HepG2 (cell line): Measurements from ENCODE around the gene BMP2.
A peak's percentile ranks its signal among the peaks of the same experiment; 100 is the strongest.

Experiments used
- ELF4 ChIP-seq: sonication (generic); formaldehyde crosslinking; IDR thresholded peaks from 2 replicates; pipeline ENCODE4 v1.5.0; 2020; ENCODE audit warnings: missing genetic modification reagents, mild to moderate bottlenecking, moderate library complexity, borderline replicate concordance
- ESRRA ChIP-seq: sonication (generic); formaldehyde crosslinking; IDR thresholded peaks from 2 replicates; pipeline ENCODE4 v1.5.1; 2020; ENCODE audit warnings: mild to moderate bottlenecking, low read depth, missing genetic modification reagents
- FOXP1 ChIP-seq, 2 experiments: fragments of 450-650 bp in 1 of 2; IDR thresholded peaks; 2 replicates each; pipeline ENCODE4 v1.6.1; 2017 to 2018; ENCODE audit warnings: antibody characterized with exemption in 1 of 2
- POLR2A ChIP-seq, 2 experiments: IDR thresholded peaks; 2 replicates each; pipeline ENCODE4 v1.6.1; 2011; ENCODE audit warnings: low read depth in 2 of 2, low read length in 2 of 2, mild to moderate bottlenecking in 1 of 2, moderate library complexity in 1 of 2; ENCODE audit not compliant: insufficient read depth in 1 of 2
- SIN3A ChIP-seq: IDR thresholded peaks from 2 replicates; pipeline ENCODE4 v1.6.1; 2011; ENCODE audit warnings: low read depth, mild to moderate bottlenecking, control low read depth, low read length, borderline replicate concordance
- TCF7 ChIP-seq: sonication (generic); IDR thresholded peaks from 2 replicates; pipeline ENCODE4 v1.6.1; 2016; ENCODE audit warnings: antibody characterized with exemption, low read depth
- THAP11 ChIP-seq: IDR thresholded peaks from 2 replicates; pipeline ENCODE4 v1.6.1; 2016; ENCODE audit warnings: missing biosample characterization, missing genetic modification reagents
- ZBTB20 ChIP-seq: sonication (generic); formaldehyde crosslinking; IDR thresholded peaks from 2 replicates; pipeline ENCODE4 v1.8.1; 2023; ENCODE audit warnings: missing genetic modification reagents, low read depth, mild to moderate bottlenecking, borderline replicate concordance
- TF ChIP-seq, protein P1 (sequence below): sonication (generic); formaldehyde crosslinking; IDR thresholded peaks from 2 replicates; pipeline ENCODE4 v1.8.1; 2023; ENCODE audit warnings: mild to moderate bottlenecking, missing genetic modification reagents
- TF ChIP-seq, protein P2 (sequence below): sonication (generic); formaldehyde crosslinking; IDR thresholded peaks from 2 replicates; pipeline ENCODE4 v1.4.0; 2020; ENCODE audit warnings: missing genetic modification reagents
- TF ChIP-seq, protein P3 (sequence below): sonication (generic); formaldehyde crosslinking; IDR thresholded peaks from 2 replicates; pipeline ENCODE4 v1.5.0; 2020; ENCODE audit warnings: mild to moderate bottlenecking, missing genetic modification reagents, moderate library complexity

DNA sequence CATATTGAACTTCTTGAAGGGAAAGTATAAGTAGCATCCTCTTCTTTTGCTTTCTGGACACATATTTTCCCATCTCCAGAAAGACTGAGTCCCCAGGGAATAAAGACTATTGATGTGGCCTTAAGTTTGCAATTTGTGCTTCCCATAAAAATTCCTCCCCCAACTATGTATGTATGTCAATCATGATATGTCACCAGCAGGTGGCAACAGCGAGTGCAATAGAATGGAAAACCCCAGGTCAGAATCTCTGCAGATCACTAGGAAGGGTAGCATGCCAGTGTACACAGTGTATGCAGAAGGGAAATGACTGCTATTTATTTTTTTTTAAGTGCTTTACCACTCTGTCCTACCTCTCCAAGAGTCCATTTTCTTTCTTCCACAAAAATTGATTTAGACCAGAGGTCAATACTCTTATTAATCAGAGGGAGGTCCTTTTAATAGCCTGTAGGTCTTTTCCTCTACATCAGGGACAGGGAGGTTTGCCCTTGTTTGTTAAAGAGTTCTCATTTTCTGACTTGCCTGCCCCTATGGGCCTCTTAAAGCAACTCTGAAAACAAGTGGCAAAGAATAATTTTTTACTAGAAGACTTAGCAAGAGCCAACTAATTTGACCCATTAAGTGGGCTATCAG is 61.4 kb downstream of the BMP2 start:
- TF ChIP-seq FOXP1 (IDR thresholded peaks at IDR 0.05) (no peak), FOXP1 (CRISPR knock-in tag; IDR thresholded peaks at IDR 0.05) (no peak), ESRRA (CRISPR knock-in tag) (no peak), POLR2A (IDR thresholded peaks at IDR 0.05; ENCODE audit: insufficient read depth in 1 of 2, low read depth in 2 of 2, low read length in 2 of 2) (no peak), ELF4 (CRISPR knock-in tag) (no peak), TCF7 (no peak), SIN3A (no peak), THAP11 (CRISPR knock-in tag) (no peak), ZBTB20 (CRISPR knock-in tag) (no peak)
- TF ChIP-seq, protein P1, sequence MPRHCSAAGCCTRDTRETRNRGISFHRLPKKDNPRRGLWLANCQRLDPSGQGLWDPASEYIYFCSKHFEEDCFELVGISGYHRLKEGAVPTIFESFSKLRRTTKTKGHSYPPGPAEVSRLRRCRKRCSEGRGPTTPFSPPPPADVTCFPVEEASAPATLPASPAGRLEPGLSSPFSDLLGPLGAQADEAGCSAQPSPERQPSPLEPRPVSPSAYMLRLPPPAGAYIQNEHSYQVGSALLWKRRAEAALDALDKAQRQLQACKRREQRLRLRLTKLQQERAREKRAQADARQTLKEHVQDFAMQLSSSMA (CRISPR knock-in tag) = no peak
- TF ChIP-seq, protein P2, sequence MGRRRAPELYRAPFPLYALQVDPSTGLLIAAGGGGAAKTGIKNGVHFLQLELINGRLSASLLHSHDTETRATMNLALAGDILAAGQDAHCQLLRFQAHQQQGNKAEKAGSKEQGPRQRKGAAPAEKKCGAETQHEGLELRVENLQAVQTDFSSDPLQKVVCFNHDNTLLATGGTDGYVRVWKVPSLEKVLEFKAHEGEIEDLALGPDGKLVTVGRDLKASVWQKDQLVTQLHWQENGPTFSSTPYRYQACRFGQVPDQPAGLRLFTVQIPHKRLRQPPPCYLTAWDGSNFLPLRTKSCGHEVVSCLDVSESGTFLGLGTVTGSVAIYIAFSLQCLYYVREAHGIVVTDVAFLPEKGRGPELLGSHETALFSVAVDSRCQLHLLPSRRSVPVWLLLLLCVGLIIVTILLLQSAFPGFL (CRISPR knock-in tag) = no peak
- TF ChIP-seq, protein P3, sequence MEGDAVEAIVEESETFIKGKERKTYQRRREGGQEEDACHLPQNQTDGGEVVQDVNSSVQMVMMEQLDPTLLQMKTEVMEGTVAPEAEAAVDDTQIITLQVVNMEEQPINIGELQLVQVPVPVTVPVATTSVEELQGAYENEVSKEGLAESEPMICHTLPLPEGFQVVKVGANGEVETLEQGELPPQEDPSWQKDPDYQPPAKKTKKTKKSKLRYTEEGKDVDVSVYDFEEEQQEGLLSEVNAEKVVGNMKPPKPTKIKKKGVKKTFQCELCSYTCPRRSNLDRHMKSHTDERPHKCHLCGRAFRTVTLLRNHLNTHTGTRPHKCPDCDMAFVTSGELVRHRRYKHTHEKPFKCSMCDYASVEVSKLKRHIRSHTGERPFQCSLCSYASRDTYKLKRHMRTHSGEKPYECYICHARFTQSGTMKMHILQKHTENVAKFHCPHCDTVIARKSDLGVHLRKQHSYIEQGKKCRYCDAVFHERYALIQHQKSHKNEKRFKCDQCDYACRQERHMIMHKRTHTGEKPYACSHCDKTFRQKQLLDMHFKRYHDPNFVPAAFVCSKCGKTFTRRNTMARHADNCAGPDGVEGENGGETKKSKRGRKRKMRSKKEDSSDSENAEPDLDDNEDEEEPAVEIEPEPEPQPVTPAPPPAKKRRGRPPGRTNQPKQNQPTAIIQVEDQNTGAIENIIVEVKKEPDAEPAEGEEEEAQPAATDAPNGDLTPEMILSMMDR (CRISPR knock-in tag) = peak; percentile 81
